NCI-H2107 treated with DMSO at 0.1 percent for 48 hours (cell line): Measurements from ENCODE around the gene ALKBH1.

Experiments used
- DNase-seq: peaks from one replicate; lab custom pipeline; 2025; ENCODE audit not compliant: unreplicated experiment; lab: John Stamatoyannopoulos, UW

The ALKBH1 gene

GRCh38 chr14:77625360-77625759, 82.5 kb downstream of the ALKBH1 start:
- DNase-seq: no peak

GRCh38 chr14:77623201-77623600, 84.6 kb downstream of the ALKBH1 start:
- DNase-seq: no peak
